ENCODE measurements around the gene RAC3. TPM values are rescaled to one million over a fixed set of nuclear protein-coding genes. Genes with fewer than 3 reads are reported as not detected.

RAC3 gene
- total and polyA plus RNA-seq, 9 of the 15 experiments (the other 6 are each of a cell fraction or from before 2014, with no cell fraction given), result 0.23 to 292 (median 118) TPM

DNA sequence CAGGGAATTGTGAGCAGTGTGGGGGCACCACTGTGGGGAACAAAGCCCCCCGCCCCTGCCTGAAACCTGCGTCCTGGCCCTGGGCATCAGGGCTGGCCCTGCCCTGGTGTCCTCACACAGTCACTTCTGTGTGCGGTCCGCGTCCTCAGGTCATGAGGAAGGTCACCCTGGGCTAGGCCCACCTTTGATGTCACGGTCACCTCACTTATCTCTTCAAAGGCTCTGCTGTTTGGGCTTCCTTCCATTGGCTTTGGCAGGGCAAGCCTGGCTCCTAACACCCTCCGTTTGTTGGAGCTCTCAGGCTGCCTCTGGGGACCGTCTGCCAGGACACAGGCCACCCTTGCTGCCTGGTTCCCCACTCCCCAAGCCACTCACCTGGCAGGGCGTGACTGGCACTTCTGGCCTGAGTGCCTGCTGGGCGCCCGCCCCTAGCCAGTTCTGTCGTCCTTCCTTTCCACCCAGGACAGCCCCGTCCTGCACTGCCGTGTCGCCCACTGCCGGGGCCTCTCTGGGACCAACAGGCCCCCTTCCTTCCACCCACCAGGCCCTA is 17.6 kb upstream of the RAC3 start:
- DNase-seq (ENCODE audit: extremely low read depth in 1 of 4, low spot score in 3 of 4) (no peak), FAIRE-seq (no peak), ATAC-seq (no peak)
- H3K4me2 ChIP-seq (ENCODE audit: insufficient read depth, low read length), result no peak overlapping the region
- H3K27me3 ChIP-seq (ENCODE audit: control insufficient read depth in 2 of 2, insufficient read depth in 2 of 2, low read length in 2 of 2), result no peaks in the 10 kb centered on the region
- H2AFZ ChIP-seq (ENCODE audit: low read depth, low read length), result no peak overlapping the region
- intact Hi-C loops (cut with micrococcal nuclease), result no loop called here
- no peaks in the 10 kb centered on the region for H3K9me3 ChIP-seq (replicated peaks; ENCODE audit: control insufficient read depth, insufficient read depth, low read depth, low read length)
- H3K36me3 ChIP-seq (ENCODE audit: control insufficient read depth, insufficient read depth, low read length), result peaks cover 10% of the 10 kb centered on the region; the same call in 1 of the 3 replicates
- no peak overlapping the region for H3K4me3 ChIP-seq
- H3K4me1 ChIP-seq (replicated peaks in 1 of 2; ENCODE audit: control insufficient read depth in 2 of 2, insufficient read depth in 2 of 2, low read length in 2 of 2), result peaks cover 0 to 87% of the 10 kb centered on the region in 2 experiments; a peak in 3 of 5 replicates
- 53% methylated on average over 9 of the region's 16 CpGs for WGBS (ENCODE audit: insufficient coverage, low coverage, missing lambda C conversion rate)
- no peaks in the 10 kb centered on the region for H3K9me1 ChIP-seq (ENCODE audit: control insufficient read depth, insufficient read depth, low read length)
- BruUV-seq (replicated peaks), result no TSS peak
- CTCF ChIA-PET (ENCODE audit: low intra/inter-chr PET ratio), result no interaction called here
- in situ Hi-C loops (cut with MboI), result no loop called here
- TF ChIP-seq OTX1 (CRISPR knock-in tag; IDR thresholded peaks at IDR 0.05) (no peak), FOXM1 (IDR thresholded peaks at IDR 0.05; ENCODE audit: low read depth) (no peak), FOXM1 (CRISPR knock-in tag; IDR thresholded peaks at IDR 0.05; ENCODE audit: low read depth) (no peak), HDAC6 (IDR thresholded peaks at IDR 0.05; ENCODE audit: low read depth, low read length) (no peak), ZNF77 (CRISPR knock-in tag; IDR thresholded peaks at IDR 0.05) (no peak), ZNF668 (CRISPR knock-in tag; IDR thresholded peaks at IDR 0.05) (no peak), ZNF384 (IDR thresholded peaks at IDR 0.05; ENCODE audit: low read depth, low read length) (no peak), NFATC3 (IDR thresholded peaks at IDR 0.05) (no peak), RBFOX2 (IDR thresholded peaks at IDR 0.05; ENCODE audit: low read depth, low read length) (no peak), L3MBTL2 (IDR thresholded peaks at IDR 0.05) (no peak), MECOM (CRISPR knock-in tag; IDR thresholded peaks at IDR 0.05) (no peak), RCOR1 (IDR thresholded peaks at IDR 0.05; ENCODE audit: borderline replicate concordance in 1 of 2, low read depth in 2 of 2, low read length in 2 of 2) (no peak)
- TF ChIP-seq, protein P1, sequence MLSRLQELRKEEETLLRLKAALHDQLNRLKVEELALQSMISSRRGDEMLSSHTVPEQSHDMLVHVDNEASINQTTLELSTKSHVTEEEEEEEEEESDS (CRISPR knock-in tag; IDR thresholded peaks at IDR 0.05), result no peak
- TF ChIP-seq, protein P2, sequence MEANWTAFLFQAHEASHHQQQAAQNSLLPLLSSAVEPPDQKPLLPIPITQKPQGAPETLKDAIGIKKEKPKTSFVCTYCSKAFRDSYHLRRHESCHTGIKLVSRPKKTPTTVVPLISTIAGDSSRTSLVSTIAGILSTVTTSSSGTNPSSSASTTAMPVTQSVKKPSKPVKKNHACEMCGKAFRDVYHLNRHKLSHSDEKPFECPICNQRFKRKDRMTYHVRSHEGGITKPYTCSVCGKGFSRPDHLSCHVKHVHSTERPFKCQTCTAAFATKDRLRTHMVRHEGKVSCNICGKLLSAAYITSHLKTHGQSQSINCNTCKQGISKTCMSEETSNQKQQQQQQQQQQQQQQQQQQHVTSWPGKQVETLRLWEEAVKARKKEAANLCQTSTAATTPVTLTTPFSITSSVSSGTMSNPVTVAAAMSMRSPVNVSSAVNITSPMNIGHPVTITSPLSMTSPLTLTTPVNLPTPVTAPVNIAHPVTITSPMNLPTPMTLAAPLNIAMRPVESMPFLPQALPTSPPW (CRISPR knock-in tag; IDR thresholded peaks at IDR 0.05), result no peak
- TF ChIP-seq, protein P3, sequence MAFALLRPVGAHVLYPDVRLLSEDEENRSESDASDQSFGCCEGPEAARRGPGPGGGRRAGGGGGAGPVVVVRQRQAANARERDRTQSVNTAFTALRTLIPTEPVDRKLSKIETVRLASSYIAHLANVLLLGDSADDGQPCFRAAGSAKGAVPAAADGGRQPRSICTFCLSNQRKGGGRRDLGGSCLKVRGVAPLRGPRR (CRISPR knock-in tag; IDR thresholded peaks at IDR 0.05), result no peak
- TF ChIP-seq, protein P4, sequence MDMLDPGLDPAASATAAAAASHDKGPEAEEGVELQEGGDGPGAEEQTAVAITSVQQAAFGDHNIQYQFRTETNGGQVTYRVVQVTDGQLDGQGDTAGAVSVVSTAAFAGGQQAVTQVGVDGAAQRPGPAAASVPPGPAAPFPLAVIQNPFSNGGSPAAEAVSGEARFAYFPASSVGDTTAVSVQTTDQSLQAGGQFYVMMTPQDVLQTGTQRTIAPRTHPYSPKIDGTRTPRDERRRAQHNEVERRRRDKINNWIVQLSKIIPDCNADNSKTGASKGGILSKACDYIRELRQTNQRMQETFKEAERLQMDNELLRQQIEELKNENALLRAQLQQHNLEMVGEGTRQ (CRISPR knock-in tag; IDR thresholded peaks at IDR 0.05), result no peak
- no peaks in the 10 kb centered on the region for H4K20me1 ChIP-seq (replicated peaks; ENCODE audit: control insufficient read depth, insufficient read depth, low read length)
- peak overlapping the region in 1 of 2 experiments; percentile 60; a peak in 2 of 4 replicates for H3K9ac ChIP-seq (ENCODE audit: insufficient read depth in 1 of 2, low read depth in 2 of 2, low read length in 2 of 2)
- POLR2A ChIA-PET, result interaction anchor here (0.6 to 1.1 kb wide), 2 partner anchors 8 to 805 kb away, joined by 3 read pairs; no protein-coding TSS in a partner anchor
- H3K27ac ChIP-seq (ENCODE audit: extremely low read depth, low read depth, low read length), result no peak overlapping the region
- no peaks in the 10 kb centered on the region for H3K79me2 ChIP-seq (ENCODE audit: control insufficient read depth, insufficient read depth, low read length)

Data from K562 (cell line).